ENCODE results near the gene OR51V1. TPM values are rescaled to one million over a fixed set of nuclear protein-coding genes. Genes with fewer than 3 reads are reported as not detected.

The OR51V1 gene
- total and polyA plus RNA-seq, 2 of the 4 experiments (the other 2 are of a cell fraction) = not detected

DNA sequence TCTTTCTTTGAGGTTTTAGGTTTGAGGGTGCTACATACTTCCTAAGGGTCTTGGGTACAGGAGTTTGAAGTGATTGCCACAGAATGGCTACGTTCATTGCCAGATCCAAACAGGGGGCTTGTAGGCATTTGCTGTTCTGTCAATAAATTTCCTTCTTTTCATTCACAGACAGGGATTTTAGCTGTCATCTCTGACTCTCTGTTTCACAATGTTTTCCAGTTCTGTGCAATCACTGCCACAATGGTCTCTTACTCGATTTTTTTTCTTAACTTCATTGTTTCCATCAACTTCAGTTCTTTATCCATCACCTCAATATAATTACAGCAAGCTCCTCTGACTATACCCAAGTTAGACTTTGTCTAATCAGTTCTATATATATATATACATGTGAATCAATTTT lies 40.0 kb upstream of the OR51V1 start:
- TF ChIP-seq, protein P1, sequence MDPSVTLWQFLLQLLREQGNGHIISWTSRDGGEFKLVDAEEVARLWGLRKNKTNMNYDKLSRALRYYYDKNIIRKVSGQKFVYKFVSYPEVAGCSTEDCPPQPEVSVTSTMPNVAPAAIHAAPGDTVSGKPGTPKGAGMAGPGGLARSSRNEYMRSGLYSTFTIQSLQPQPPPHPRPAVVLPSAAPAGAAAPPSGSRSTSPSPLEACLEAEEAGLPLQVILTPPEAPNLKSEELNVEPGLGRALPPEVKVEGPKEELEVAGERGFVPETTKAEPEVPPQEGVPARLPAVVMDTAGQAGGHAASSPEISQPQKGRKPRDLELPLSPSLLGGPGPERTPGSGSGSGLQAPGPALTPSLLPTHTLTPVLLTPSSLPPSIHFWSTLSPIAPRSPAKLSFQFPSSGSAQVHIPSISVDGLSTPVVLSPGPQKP (IDR thresholded peaks at IDR 0.05; ENCODE audit: borderline replicate concordance, low read depth, low read length) = no peak
- TF ChIP-seq MAFK (IDR thresholded peaks at IDR 0.05; ENCODE audit: low read depth, low read length) (no peak), CHD1 (IDR thresholded peaks at IDR 0.05; ENCODE audit: low read depth, low read length) (no peak), POLR2A (IDR thresholded peaks at IDR 0.05; ENCODE audit: low read depth, low read length) (no peak), RCOR1 (IDR thresholded peaks at IDR 0.05; ENCODE audit: insufficient replicate concordance, low read length) (no peak)
- TF ChIP-seq, protein P2, sequence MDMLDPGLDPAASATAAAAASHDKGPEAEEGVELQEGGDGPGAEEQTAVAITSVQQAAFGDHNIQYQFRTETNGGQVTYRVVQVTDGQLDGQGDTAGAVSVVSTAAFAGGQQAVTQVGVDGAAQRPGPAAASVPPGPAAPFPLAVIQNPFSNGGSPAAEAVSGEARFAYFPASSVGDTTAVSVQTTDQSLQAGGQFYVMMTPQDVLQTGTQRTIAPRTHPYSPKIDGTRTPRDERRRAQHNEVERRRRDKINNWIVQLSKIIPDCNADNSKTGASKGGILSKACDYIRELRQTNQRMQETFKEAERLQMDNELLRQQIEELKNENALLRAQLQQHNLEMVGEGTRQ (IDR thresholded peaks at IDR 0.05; ENCODE audit: low read depth, low read length) = no peak
- Histone ChIP-seq H4K5ac (ENCODE audit: low read depth, low read length) (no peak overlapping the region; the same call in 1 of the 2 replicates), H3K4me1 (ENCODE audit: control insufficient read depth, insufficient read depth, low read length) (peaks cover 2% of the 10 kb centered on the region; the same call in 1 of the 2 replicates), H3K79me1 (ENCODE audit: low read depth in 1 of 2, low read length in 2 of 2) (no peaks in the 10 kb centered on the region), H3K4me3 (ENCODE audit: insufficient read depth, low read depth, low read length) (no peak overlapping the region), H4K8ac (ENCODE audit: low read depth in 2 of 2, low read length in 2 of 2) (no peak overlapping the region), H3K27ac (ENCODE audit: insufficient read depth, low read length) (no peak overlapping the region), H2AK5ac (ENCODE audit: low read depth, low read length) (no peak overlapping the region), H3K56ac (ENCODE audit: extremely low read depth, insufficient read depth, low read length) (no peak overlapping the region), H3K9me1 (ENCODE audit: insufficient read depth, low read length) (peaks cover 5% of the 10 kb centered on the region; the same call in 1 of the 2 replicates), H2BK120ac (ENCODE audit: low read depth, low read length) (no peak overlapping the region), H2AFZ (replicated peaks; ENCODE audit: low read length, poor library complexity) (no peak overlapping the region), H3K27me3 (ENCODE audit: control insufficient read depth, insufficient read depth, low read length) (no peaks in the 10 kb centered on the region), H3K9ac (ENCODE audit: low read depth, low read length) (no peak overlapping the region), H3K18ac (ENCODE audit: low read depth, low read length) (peak overlapping the region; percentile 1; the same call in 1 of the 2 replicates), H2BK20ac (ENCODE audit: low read depth, low read length) (no peak overlapping the region), H4K91ac (ENCODE audit: insufficient read depth, low read depth, low read length) (no peak overlapping the region), H3K4me2 (ENCODE audit: low read depth, low read length) (no peak overlapping the region), H2BK15ac (ENCODE audit: low read depth, low read length) (no peak overlapping the region), H3K4ac (ENCODE audit: low read depth, low read length) (no peak overlapping the region), H3K9me3 (ENCODE audit: control insufficient read depth, insufficient read depth, low read length) (no peaks in the 10 kb centered on the region), H3K14ac (replicated peaks; ENCODE audit: low read depth, low read length) (no peak overlapping the region), H2AK9ac (replicated peaks; ENCODE audit: low read depth, low read length, poor library complexity) (no peak overlapping the region), H2BK5ac (ENCODE audit: low read depth, low read length, poor library complexity, severe bottlenecking) (no peak overlapping the region), H4K20me1 (ENCODE audit: insufficient read depth, low read length) (no peaks in the 10 kb centered on the region), H3K23ac (ENCODE audit: low read depth, low read length) (no peak overlapping the region), H3K36me3 (ENCODE audit: control insufficient read depth, insufficient read depth, low read length) (no peaks in the 10 kb centered on the region)
- in situ Hi-C loops (cut with MboI; ENCODE audit: low sequenced_read_pairs) = no loop called here
- WGBS, 2 experiments (ENCODE audit: extremely low coverage in 2 of 2, insufficient read length in 1 of 2) = 60% methylated on average over 1 of the region's 2 CpGs; no CpG with 5 or more reads in 1 of the 2 experiments
- ChIA-PET POLR2A (ENCODE audit: unreplicated experiment) (no interaction called here), CTCF (interaction anchor here (0.6 kb wide), 1 partner anchor 265 kb away, joined by 3 read pairs; no protein-coding TSS in a partner anchor)
- dilution Hi-C loops (cut with HindIII; ENCODE audit: low sequenced_read_pairs, unreplicated experiment) = no loop called here
- intact Hi-C loops (cut with micrococcal nuclease) = no loop called here
- ATAC-seq (ENCODE audit: low read depth) = no peak
- DNase-seq = no peak
- no TSS peak for BruUV-seq (replicated peaks)

Data from IMR-90 (cell line).